Endothelial cell of hepatic sinusoid (primary cell): Measurements from ENCODE around the gene DBH.

Experiments
- in situ Hi-C: cut with HindIII; loops from 2 replicates; pipeline ENCODE4 v1.10.0; 2017; ENCODE audit warnings: low sequenced_read_pairs

Gene DBH

GRCh38 chr9:133603135-133603927, 32.8 kb upstream of the DBH start:
- in situ Hi-C loops: no loop called here

DNA sequence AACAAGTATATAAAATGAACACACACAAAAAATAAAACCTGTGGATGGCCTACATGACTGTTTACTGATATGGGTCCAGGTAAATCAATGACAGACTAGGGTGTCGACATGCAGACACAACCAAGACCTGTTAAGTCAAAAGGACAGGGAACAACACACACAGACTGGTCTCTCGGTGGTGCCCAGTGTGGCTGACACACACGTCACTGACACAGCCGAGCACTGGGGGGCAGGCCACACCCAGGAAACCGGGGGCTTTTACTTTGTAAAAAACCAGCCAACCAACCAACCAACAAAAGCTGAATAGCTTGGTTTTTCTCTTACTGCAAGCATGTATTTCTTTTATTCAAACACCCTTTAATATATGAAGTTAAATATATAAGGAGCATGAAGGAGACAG, 31.9 kb upstream of the DBH start:
- in situ Hi-C loops: no loop called here

DNA sequence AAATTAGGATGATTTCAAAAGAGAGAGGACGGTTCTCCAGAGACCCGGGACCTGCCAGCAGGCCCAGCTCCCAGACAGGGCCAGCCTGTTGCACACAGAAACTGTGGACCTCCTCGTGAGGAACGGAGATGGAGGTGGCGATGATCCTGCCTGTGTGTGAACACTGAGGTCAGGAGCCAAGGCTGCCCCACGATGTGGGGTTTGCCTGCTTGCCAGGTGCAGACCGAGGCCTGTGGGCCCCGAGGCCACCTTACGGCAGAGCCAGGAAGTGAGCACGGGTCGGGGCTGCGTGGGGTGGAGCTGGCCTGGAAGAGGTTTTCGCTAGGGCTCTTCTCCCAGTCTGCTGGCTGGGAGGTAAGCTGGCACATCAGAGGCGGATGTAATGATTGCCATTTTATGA, 31.3 kb upstream of the DBH start:
- in situ Hi-C loops: no loop called here

GRCh38 chr9:133605446-133605845, 30.7 kb upstream of the DBH start:
- in situ Hi-C loops: no loop called here

- in situ Hi-C loops: no loop called here
Observed at GRCh38 chr9:133605856-133606707, 30.1 kb upstream of the DBH start.

DNA sequence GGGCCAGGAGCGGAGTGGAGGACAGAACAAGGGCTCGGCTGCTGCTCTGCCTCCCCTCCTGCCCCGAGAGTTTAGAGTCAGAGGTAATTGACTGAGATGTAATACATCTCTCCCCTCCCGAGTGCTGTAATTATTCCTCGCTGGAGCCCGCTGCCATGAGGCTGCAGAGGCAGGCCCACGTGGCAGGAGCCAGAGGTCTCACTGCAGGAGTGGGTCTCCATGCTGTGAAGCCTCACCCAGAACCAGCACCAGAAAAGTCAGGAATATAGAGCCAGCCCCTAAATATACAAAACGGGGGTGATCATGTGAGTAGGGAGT, 29.5 kb upstream of the DBH start:
- in situ Hi-C loops: no loop called here

GRCh38 chr9:133607381-133607780, 28.8 kb upstream of the DBH start:
- in situ Hi-C loops: no loop called here

DNA sequence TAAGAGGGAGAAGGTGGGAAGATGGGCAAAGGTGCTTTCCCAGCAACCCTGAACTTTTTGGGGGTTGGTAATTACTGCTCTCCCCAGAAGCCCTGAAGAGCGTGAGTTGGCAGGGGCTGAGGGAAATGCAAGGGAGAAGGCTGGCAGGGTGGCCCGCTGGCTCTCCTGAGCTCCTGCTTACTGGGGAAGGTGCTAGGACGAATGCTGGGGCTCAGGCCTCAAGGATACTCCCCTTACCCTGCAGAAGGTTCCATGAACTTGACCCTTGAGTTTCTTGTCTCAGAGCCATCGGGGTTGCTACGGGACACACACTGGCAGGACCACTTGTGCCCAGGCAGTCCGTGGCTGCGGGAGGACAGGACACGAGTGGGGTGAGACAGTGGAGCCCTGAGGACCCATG, 28.2 kb upstream of the DBH start:
- in situ Hi-C loops: no loop called here

- in situ Hi-C loops: no loop called here
Observed at GRCh38 chr9:133608382-133608781, 27.8 kb upstream of the DBH start.

DNA sequence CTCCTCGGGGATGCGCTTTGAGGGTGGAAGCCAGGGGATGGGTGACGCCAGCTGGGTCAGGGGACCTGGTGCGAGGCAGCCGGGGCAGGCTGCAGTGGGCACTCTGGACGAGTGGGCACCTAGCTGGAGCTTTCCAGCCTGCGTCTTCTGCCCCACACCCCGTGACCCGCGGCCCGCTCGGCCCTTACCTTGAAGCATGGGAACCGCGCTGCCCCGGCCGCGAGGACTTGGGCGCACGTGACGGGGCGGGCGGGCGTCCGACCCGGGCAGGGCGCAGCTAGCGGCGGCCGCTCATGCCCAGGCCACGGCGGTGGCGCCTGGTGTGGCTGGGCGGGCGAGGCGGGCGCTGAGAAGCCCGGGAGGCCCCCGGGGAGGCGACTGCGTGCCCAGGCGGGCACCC, 27.3 kb upstream of the DBH start:
- in situ Hi-C loops: no loop called here

DNA sequence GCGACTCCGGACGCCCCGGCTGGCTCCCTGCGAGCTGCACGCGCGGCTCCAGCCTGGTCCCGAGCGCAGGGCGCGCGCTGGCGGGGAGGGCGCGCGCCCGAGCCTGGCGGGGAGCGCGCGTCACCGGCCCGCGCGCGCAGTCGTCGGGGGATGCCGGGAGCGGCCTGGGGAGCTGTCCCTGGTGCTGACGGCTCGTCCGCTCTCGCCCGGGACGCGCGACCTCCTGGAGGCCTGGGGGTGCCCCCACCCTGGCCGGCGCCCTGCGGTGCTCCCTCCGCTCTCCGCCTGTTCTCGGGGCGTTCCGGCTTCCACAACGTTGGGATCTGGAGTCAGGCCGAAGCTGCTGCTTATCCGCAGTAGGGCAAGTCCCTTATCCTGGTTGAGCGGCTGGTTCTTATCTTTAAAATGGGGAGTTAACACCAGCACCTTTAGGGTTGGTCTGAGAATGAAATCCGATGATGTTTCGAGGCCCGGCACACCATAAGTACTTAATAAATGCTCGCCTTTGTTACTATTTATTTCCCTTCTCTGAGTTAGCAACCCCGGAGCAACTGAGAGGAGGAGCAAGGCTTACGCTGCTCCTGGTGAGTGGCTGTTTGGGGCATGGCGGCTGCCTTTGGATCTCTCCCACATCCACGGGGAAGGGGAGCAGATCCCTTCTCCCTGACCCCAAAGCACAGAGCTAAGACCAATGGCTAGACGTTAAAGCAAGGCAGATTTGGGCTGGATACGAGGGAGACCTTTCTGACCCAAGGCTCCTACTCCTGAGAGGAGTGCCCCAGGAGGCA, 26.7 kb upstream of the DBH start, which contains the start of gene FAM163B:
Gene FAM163B, minus strand, starts transcription at position 79 of the 788 bp plus-strand sequence. CDS start 29,166 bp downstream, outside the sequence.
- in situ Hi-C loops: no loop called here

- in situ Hi-C loops: no loop called here
Observed at GRCh38 chr9:133610845-133611244, 25.3 kb upstream of the DBH start.

GRCh38 chr9:133612051-133612450, 24.1 kb upstream of the DBH start:
- in situ Hi-C loops: no loop called here

GRCh38 chr9:133612816-133613215, 23.3 kb upstream of the DBH start:
- in situ Hi-C loops: no loop called here

- in situ Hi-C loops: no loop called here
Observed at GRCh38 chr9:133613432-133613831, 22.7 kb upstream of the DBH start.

DNA sequence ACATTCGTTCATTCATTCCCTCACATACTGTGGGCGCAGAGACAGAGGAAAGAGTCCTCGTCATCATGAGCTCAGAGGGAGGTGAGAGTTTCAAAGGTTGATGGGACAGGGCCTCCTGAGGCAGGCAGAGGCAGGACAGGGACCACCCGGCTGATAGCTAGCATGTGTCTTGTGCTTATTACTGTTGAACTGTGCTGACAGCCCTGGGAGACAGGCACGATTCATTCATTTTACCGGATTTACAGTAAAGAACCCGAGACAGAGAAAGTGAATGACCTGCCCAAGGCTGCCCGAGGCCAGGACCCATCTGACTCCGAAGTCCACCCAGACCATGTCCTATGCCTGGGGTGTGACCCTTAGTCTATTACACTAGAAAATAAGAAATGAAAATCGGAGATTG, 22.1 kb upstream of the DBH start:
- in situ Hi-C loops: no loop called here

DNA sequence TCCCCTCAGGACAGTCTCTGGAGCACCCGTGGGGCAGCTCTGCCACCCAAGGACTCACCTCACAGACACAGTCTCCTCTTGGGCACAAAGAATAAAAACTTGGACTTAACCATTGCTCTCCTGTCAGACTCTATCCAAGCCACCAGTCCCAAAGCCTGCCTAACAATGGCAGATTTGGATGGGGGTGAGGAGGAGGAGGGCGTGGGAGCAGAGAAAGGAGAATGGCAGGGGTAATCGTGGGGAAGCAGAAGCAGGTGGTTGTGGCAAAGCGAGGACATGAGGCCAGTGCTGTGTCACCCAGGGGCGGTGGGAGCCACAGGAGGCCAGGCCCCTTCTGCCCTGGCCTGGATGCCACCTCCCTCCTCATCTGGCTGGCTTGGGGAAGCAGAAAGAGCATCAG, 21.5 kb upstream of the DBH start:
- in situ Hi-C loops: no loop called here

GRCh38 chr9:133615186-133615585, 21.0 kb upstream of the DBH start:
- in situ Hi-C loops: no loop called here

GRCh38 chr9:133615606-133616188, 20.5 kb upstream of the DBH start:
- in situ Hi-C loops: no loop called here

DNA sequence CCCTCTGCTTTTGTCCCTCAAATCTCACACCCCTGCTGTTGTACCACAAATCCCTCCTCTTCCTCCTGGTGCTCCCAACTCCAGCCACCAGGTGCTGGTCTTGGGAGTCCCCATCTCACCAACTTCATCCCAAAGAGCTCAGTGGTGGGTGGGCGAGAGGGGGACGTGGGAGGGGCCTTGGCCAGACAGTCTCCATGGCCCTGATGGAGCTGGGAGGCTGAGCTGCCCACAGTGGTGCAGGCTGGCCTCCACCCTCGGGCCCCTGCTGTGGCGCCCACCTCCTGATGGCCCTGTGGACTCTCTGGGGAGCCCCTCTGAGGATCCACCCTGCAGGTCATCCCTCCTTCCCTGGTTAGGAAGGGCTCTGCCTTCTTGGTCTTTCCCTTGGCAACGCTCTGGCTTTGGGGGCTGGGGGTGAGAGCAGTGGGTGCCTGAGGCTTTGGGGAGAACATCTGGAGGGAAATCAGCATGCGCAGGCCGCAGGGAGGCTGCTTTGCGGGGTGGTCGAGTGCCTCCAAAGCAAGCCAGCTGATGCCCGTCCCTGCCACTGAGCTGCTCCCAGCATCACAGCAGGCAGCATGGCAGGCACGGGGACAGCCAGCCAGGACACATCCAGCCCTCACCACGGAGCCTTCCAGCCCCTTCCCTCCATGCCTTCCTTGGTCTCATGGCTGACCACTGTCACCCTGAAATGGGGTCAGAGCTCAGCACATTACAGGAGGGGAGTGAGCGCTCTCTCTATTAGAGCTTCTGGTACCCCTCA, 19.3 kb upstream of the DBH start:
- in situ Hi-C loops: no loop called here
